GM23248 (cell line): ENCODE results near the gene DAND5. TPM values are rescaled to one million over a fixed set of nuclear protein-coding genes. Genes with fewer than 3 reads are reported as not detected.

ENCODE experiments used
- DNase-seq: peaks from one replicate; pipeline ENCODE4 v3.0.0-alpha.2; 2015
- H2AFZ ChIP-seq: fragments of 200-600 bp; sonication (generic); 2 replicates; pipeline ENCODE4 v1.6.1; 2016; ENCODE audit warnings: antibody characterized with exemption
- H3F3A ChIP-seq: fragments of 200-600 bp; sonication (generic); 2 replicates; pipeline ENCODE4 v1.6.1; 2016; ENCODE audit warnings: mild to moderate bottlenecking, antibody characterized with exemption, mixed run types; ENCODE audit not compliant: insufficient read depth
- H3K27ac ChIP-seq: fragments of 200-600 bp; sonication (generic); 2 replicates; pipeline ENCODE4 v1.5.1; 2016; ENCODE audit warnings: mild to moderate bottlenecking
- H3K27me3 ChIP-seq: fragments of 200-600 bp; sonication (generic); replicated peaks from 2 replicates; pipeline ENCODE4 v1.6.1; 2016; ENCODE audit warnings: mild to moderate bottlenecking; ENCODE audit not compliant: insufficient read depth
- H3K36me3 ChIP-seq: fragments of 200-600 bp; sonication (generic); 2 replicates; pipeline ENCODE4 v1.6.1; 2016; ENCODE audit warnings: low read depth, mild to moderate bottlenecking
- H3K4me1 ChIP-seq: fragments of 200-600 bp; sonication (generic); 2 replicates; pipeline ENCODE4 v1.6.1; 2016; ENCODE audit warnings: mild to moderate bottlenecking; ENCODE audit not compliant: insufficient read depth
- H3K4me2 ChIP-seq: fragments of 200-600 bp; sonication (generic); one replicate; pipeline ENCODE4 v1.6.1; 2016; ENCODE audit warnings: mild to moderate bottlenecking; ENCODE audit not compliant: unreplicated experiment
- H3K4me3 ChIP-seq: fragments of 200-600 bp; sonication (generic); 2 replicates; pipeline ENCODE4 v1.5.1; 2016; ENCODE audit warnings: mild to moderate bottlenecking
- H3K79me2 ChIP-seq: fragments of 200-600 bp; sonication (generic); 2 replicates; pipeline ENCODE4 v1.6.1; 2016; ENCODE audit warnings: mild to moderate bottlenecking; ENCODE audit not compliant: insufficient read depth
- H3K9ac ChIP-seq: fragments of 200-600 bp; sonication (generic); 2 replicates; pipeline ENCODE4 v1.6.1; 2016; ENCODE audit warnings: mild to moderate bottlenecking
- H3K9me2 ChIP-seq: fragments of 200-600 bp; sonication (generic); 2 replicates; pipeline ENCODE4 v1.6.1; 2016; ENCODE audit warnings: mixed run types, mild to moderate bottlenecking, moderate library complexity; ENCODE audit not compliant: insufficient read depth
- H3K9me3 ChIP-seq: fragments of 200-600 bp; sonication (generic); one replicate; pipeline ENCODE4 v1.6.1; 2017; ENCODE audit warnings: low read depth
- H4K20me1 ChIP-seq: fragments of 200-600 bp; sonication (generic); 2 replicates; pipeline ENCODE4 v1.6.0; 2016; ENCODE audit not compliant: insufficient read depth
- EZH2 ChIP-seq: fragments of 200-600 bp; sonication (generic); IDR thresholded peaks from 2 replicates; pipeline ENCODE4 v1.6.1; 2018; ENCODE audit warnings: antibody characterized with exemption, mild to moderate bottlenecking; ENCODE audit not compliant: insufficient read depth, poor library complexity, severe bottlenecking
- EZH2phosphoT487 ChIP-seq: fragments of 200-600 bp; sonication (generic); IDR thresholded peaks from 2 replicates; pipeline ENCODE4 v1.6.1; 2018; ENCODE audit warnings: antibody characterized with exemption, moderate library complexity, mild to moderate bottlenecking, low read depth; ENCODE audit not compliant: insufficient read depth
- WGBS, 2 experiments: methylation state at CpG; one replicate each; pipeline ENCODE4 v1.1.6; 2015 to 2017; ENCODE audit warnings: low lambda C conversion rate in 2 of 2, low coverage in 1 of 2; ENCODE audit errors: missing lambda C conversion rate in 2 of 2; 5-methylcytosine and 5-hydroxymethylcytosine counted together
- in situ Hi-C: fragments of 300-500 bp; cut with MboI; formaldehyde crosslinking; loops from 2 replicates; pipeline ENCODE4 v1.15.0; 2020
- polyA plus RNA-seq: library from polyadenylated mRNA; unstranded; fragments of >200 nt; fragmentation: Nextera tagmentation; extraction: Ambion mirVana; gene quantifications from 2 replicates; pipeline ENCODE4 v1.2.1, GENCODE V29; 2016
- total RNA-seq: library from RNA; depleted of rRNA; stranded (reverse); fragments of >200 nt; shearing (Covaris generic); gene quantifications from 2 replicates; pipeline ENCODE4 v1.2.3, GENCODE V29; 2014

The DAND5 gene
- total and polyA plus RNA-seq, 2 experiments from 2014 or later, result not detected

DNA sequence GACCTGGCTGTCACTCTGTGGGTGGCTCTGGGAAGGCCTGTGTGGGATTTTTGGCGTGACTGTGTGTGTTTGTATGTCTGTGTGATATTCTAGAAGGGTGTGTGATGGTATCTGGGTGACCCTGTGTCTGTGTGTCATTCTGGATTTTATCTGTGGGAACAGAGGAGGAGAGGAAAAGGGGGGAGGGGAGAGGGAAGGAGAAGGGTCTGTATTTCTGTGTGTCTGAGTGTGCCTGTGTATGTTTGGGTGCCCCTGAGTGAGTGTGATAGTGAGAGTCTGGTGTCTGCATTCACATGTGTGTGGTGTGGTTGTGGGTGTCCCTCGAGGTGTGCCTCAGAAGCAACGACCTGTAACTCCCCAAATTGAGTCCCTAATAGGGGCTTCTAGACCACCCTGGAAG, 17.8 kb downstream of the DAND5 start:
- no peaks in the 10 kb centered on the region for H3K36me3 ChIP-seq
- H3K4me3 ChIP-seq, result no peak overlapping the region
- no peak overlapping the region for H2AFZ ChIP-seq
- no peak overlapping the region for H3K27ac ChIP-seq
- 0 out of 2 replicates have a peak, but pooled peaks cover 11% of the 10 kb centered on the region for H3K4me1 ChIP-seq
- no peaks in the 10 kb centered on the region for H3K9me3 ChIP-seq
- no peaks in the 10 kb centered on the region for H3K9me2 ChIP-seq
- H3K9ac ChIP-seq, result no peak overlapping the region
- 62 to 63% methylated on average over 3 of the region's 3 CpGs for WGBS, 2 experiments
- no peaks in the 10 kb centered on the region for H3K79me2 ChIP-seq
- no peaks in the 10 kb centered on the region for H3F3A ChIP-seq
- TF ChIP-seq EZH2, result no peak
- H3K4me2 ChIP-seq, result no peak overlapping the region
- DNase-seq, result no peak
- no peaks in the 10 kb centered on the region for H3K27me3 ChIP-seq
- no peaks in the 10 kb centered on the region for H4K20me1 ChIP-seq
- in situ Hi-C loops, result loop anchor here (10.0 kb wide), 1 partner anchor 108 kb away; no protein-coding TSS in a partner anchor

DNA sequence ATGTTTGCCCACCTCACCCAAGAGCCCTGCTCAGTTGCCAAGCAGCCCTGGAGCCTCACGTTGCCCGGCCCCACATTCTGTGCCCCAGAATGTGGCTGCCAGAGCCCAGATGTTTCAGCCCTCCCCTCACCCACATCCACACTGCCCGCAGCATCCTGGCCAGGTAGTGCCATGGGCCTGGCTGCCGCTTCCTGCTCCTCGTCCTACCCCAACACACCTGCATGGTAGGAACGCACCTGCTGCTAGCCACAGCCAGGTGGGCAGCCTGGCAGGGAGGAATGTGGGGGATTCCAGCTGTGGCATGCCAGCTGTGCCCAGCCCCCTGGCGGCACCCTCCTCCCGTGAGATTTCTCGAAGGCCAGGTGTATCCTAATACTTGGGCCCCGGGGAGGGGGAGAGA, 18.4 kb downstream of the DAND5 start:
- 87 to 88% methylated on average over 9 to 10 of the region's 10 CpGs for WGBS, 2 experiments
- Histone ChIP-seq H3F3A (peaks cover 3% of the 10 kb centered on the region; the same call in 1 of the 2 replicates), H3K9me2 (no peaks in the 10 kb centered on the region), H4K20me1 (no peaks in the 10 kb centered on the region), H3K4me1 (0 out of 2 replicates have a peak, but pooled peaks cover 11% of the 10 kb centered on the region), H3K27me3 (no peaks in the 10 kb centered on the region), H3K4me2 (no peak overlapping the region), H3K27ac (no peak overlapping the region), H3K79me2 (no peaks in the 10 kb centered on the region), H3K9ac (no peak overlapping the region), H3K4me3 (no peak overlapping the region), H3K9me3 (no peaks in the 10 kb centered on the region), H2AFZ (no peak overlapping the region), H3K36me3 (no peaks in the 10 kb centered on the region)
- TF ChIP-seq EZH2phosphoT487 (no peak), EZH2 (no peak)
- in situ Hi-C loops, result loop anchor here (10.0 kb wide), 1 partner anchor 107 kb away; no protein-coding TSS in a partner anchor
- DNase-seq, result no peak

GRCh38 chr19:12990431-12990830, 21.1 kb downstream of the DAND5 start:
- in situ Hi-C loops, result no loop called here
- Histone ChIP-seq H3K9me3 (no peaks in the 10 kb centered on the region), H3K27ac (no peak overlapping the region), H3K9ac (no peak overlapping the region), H4K20me1 (no peaks in the 10 kb centered on the region), H3F3A (peaks cover 3% of the 10 kb centered on the region; the same call in 1 of the 2 replicates), H3K4me3 (no peak overlapping the region), H2AFZ (no peak overlapping the region), H3K4me2 (no peak overlapping the region), H3K79me2 (no peaks in the 10 kb centered on the region), H3K27me3 (no peaks in the 10 kb centered on the region), H3K36me3 (no peaks in the 10 kb centered on the region), H3K4me1 (0 out of 2 replicates have a peak, but pooled peaks cover 1% of the 10 kb centered on the region), H3K9me2 (no peaks in the 10 kb centered on the region)
- no peak for DNase-seq
- TF ChIP-seq EZH2, result no peak
- WGBS, 2 experiments, result 60 to 72% methylated on average over 15 to 22 of the region's 22 CpGs

- no peak overlapping the region for H3K27ac ChIP-seq
Observed at GRCh38 chr19:12990853-12991252, 21.5 kb downstream of the DAND5 start.

GRCh38 chr19:12991296-12991695, 21.9 kb downstream of the DAND5 start:
- H3K4me2 ChIP-seq, result no peak overlapping the region

More at GRCh38 chr19:12990853-12991252, 21.5 kb downstream of the DAND5 start:
- Histone ChIP-seq H3K36me3 (no peaks in the 10 kb centered on the region), H3K4me3 (no peak overlapping the region), H3K4me2 (no peak overlapping the region), H3K79me2 (peaks cover under 1% of the 10 kb centered on the region; the same call in 1 of the 2 replicates), H3K9me3 (no peaks in the 10 kb centered on the region), H3K27me3 (no peaks in the 10 kb centered on the region), H4K20me1 (no peaks in the 10 kb centered on the region), H3F3A (peaks cover 3% of the 10 kb centered on the region; the same call in 1 of the 2 replicates), H2AFZ (no peak overlapping the region), H3K9me2 (no peaks in the 10 kb centered on the region), H3K4me1 (no peaks in the 10 kb centered on the region), H3K9ac (no peak overlapping the region)
- WGBS, 2 experiments, result 71 to 89% methylated on average over 3 of the region's 3 CpGs
- TF ChIP-seq EZH2 (no peak), EZH2phosphoT487 (no peak)
- DNase-seq, result no peak
- in situ Hi-C loops, result no loop called here

More at GRCh38 chr19:12991296-12991695, 21.9 kb downstream of the DAND5 start:
- Histone ChIP-seq H3K27me3 (no peaks in the 10 kb centered on the region), H3K9ac (no peak overlapping the region), H3F3A (peaks cover 3% of the 10 kb centered on the region; the same call in 1 of the 2 replicates), H3K36me3 (no peaks in the 10 kb centered on the region), H3K4me3 (no peak overlapping the region), H4K20me1 (no peaks in the 10 kb centered on the region), H3K79me2 (peaks cover 5% of the 10 kb centered on the region), H2AFZ (no peak overlapping the region), H3K9me3 (no peaks in the 10 kb centered on the region), H3K27ac (no peak overlapping the region), H3K9me2 (no peaks in the 10 kb centered on the region), H3K4me1 (no peaks in the 10 kb centered on the region)
- no peak for DNase-seq
- 98 to 99% methylated on average over 5 of the region's 5 CpGs for WGBS, 2 experiments
- in situ Hi-C loops, result no loop called here
- no peak for TF ChIP-seq EZH2phosphoT487
